Tibial artery (tissue), 4 donors: ENCODE data around the gene TUBAL3.
"Not testable (repeated sequence)": the region's sequence is repeated elsewhere in the genome, so short reads cannot be mapped to it uniquely, and the experiment has no call there.

Experiments
- DNase-seq, 2 donors: peaks; one replicate each; pipeline ENCODE4 v3.0.0-alpha.2; 2019
- H3K27ac ChIP-seq, 2 donors: fragments of 200-600 bp; sonication (generic) in 1 of 2; 1 replicate in 1 of 2; 2 replicates in 1 of 2; pipeline ENCODE4 v1.5.1; 2018 to 2019; ENCODE audit warnings: mild to moderate bottlenecking in 1 of 2
- H3K27me3 ChIP-seq, 2 donors: fragments of 200-600 bp; sonication (generic) in 1 of 2; one replicate each; pipeline versions ENCODE4 v1.5.1 to v1.6.0; 2016 to 2019
- H3K36me3 ChIP-seq, 3 donors: fragments of 200-600 bp; sonication (generic) in 2 of 3; one replicate each; pipeline ENCODE4 v1.5.1; 2016 to 2019; ENCODE audit warnings: mild to moderate bottlenecking in 2 of 3
- H3K4me1 ChIP-seq, 4 donors: fragments of 200-600 bp; sonication (generic) in 2 of 4; 1 replicate in 3 of 4; 2 replicates in 1 of 4; pipeline ENCODE4 v1.5.1; 2016 to 2019
- H3K4me3 ChIP-seq, 2 donors: fragments of 200-600 bp; sonication (generic) in 1 of 2; 1 replicate in 1 of 2; 2 replicates in 1 of 2; pipeline ENCODE4 v1.5.1; 2018 to 2019; ENCODE audit warnings: mild to moderate bottlenecking in 2 of 2
- H3K9me3 ChIP-seq, 3 donors: fragments of 200-600 bp; sonication (generic) in 1 of 3; one replicate each; pipeline ENCODE4 v1.5.1; 2016 to 2019
- intact Hi-C: fragments of 100-400 bp; cut with DNase I; formaldehyde crosslinking; loops from one replicate; pipeline ENCODE4 v1.15.0; 2023; ENCODE audit warnings: low total_unique reads
- TF ChIP-seq, protein P1 (sequence below), 2 experiments: fragments of 200-600 bp in 1 of 2; fragments of 450-650 bp in 1 of 2; IDR thresholded peaks; one replicate each; pipeline ENCODE4 v1.5.1; 2017 to 2019; ENCODE audit warnings: antibody characterized with exemption in 2 of 2, mild to moderate bottlenecking in 1 of 2, moderate library complexity in 1 of 2

TUBAL3 gene

DNA sequence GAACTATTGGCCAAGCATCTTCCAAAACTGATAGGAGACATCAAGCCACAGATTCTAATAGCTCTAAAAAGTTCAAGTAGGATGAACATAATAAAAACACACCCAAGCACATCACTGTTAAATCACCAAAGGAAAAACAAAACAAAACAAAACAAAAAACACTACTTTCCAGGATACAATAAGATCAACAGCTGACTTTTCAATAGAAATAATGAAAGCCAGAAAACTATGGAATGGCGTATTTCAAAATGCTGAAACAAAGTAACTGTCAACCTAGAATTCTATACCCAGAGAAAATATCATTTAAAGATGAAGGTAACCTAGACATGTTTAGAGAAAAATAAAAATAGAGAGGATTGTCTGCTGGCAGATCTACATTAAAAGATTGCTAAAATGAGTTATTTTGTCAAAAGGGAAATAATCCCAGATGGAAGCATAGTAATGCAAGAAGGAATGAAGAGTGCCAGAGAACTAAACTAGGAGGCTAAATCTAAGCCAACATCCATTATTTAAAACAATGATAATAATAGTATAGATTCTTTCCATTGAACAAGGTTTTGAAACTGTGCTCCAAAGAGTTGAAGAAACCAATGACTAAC, 13.9 kb downstream of the TUBAL3 start:
- Histone ChIP-seq H3K4me1 (no peaks in the 10 kb centered on the region), H3K36me3 (no peaks in the 10 kb centered on the region), H3K27me3 (no peaks in the 10 kb centered on the region), H3K9me3 (peaks cover 0 to 23% (median 8%) of the 10 kb centered on the region in 3 donors), H3K4me3 (no peak overlapping the region), H3K27ac (no peak overlapping the region)
- intact Hi-C loops: no loop called here
- TF ChIP-seq, protein P1, sequence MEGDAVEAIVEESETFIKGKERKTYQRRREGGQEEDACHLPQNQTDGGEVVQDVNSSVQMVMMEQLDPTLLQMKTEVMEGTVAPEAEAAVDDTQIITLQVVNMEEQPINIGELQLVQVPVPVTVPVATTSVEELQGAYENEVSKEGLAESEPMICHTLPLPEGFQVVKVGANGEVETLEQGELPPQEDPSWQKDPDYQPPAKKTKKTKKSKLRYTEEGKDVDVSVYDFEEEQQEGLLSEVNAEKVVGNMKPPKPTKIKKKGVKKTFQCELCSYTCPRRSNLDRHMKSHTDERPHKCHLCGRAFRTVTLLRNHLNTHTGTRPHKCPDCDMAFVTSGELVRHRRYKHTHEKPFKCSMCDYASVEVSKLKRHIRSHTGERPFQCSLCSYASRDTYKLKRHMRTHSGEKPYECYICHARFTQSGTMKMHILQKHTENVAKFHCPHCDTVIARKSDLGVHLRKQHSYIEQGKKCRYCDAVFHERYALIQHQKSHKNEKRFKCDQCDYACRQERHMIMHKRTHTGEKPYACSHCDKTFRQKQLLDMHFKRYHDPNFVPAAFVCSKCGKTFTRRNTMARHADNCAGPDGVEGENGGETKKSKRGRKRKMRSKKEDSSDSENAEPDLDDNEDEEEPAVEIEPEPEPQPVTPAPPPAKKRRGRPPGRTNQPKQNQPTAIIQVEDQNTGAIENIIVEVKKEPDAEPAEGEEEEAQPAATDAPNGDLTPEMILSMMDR (IDR thresholded peaks at IDR 0.05): no peak
- DNase-seq: no peak

DNA sequence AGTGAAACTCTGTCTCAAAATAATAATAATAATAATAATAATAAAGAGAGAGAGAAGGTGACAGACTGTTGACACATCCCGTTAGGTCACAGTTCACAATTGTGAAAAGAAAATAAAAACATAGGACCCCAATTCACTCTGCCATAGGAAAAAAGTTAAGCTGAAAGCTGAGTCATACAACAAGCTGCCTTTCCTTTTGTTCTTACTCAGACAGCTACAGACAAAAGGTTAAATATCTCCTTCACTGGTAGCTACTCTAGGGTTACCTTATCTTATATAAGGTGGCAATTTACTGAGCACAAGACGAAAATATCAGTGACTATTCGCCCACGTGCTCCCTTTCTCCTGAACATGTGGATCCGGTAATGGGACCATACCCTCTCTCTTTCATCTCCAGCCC, 17.5 kb downstream of the TUBAL3 start:
- Histone ChIP-seq H3K9me3 (peaks cover 0 to 23% (median 8%) of the 10 kb centered on the region in 3 donors), H3K27me3 (no peaks in the 10 kb centered on the region), H3K4me1 (no peaks in the 10 kb centered on the region), H3K27ac (no peak overlapping the region), H3K4me3 (no peak overlapping the region), H3K36me3 (no peaks in the 10 kb centered on the region)
- no peak for DNase-seq
- intact Hi-C loops: no loop called here
- TF ChIP-seq, protein P1 (IDR thresholded peaks at IDR 0.05): no peak

DNA sequence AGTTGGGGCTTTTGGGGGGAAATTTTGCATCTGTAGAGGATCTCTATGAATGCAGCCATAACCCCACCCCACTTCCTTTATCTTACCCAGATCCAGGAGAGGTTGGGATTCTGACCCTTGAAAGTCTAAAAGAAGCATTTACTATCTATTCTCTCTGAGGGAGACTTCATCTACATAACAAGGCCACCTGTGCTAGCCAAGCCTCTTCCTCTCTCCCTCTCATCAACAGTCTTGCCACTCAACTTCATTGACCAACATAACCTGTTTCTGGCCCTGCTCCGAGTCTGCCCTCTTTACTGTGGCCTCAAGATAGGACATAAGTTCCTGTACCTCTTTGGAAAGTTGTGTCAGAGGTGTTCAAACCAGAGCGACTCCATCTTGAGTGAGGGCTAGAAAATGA, 19.4 kb downstream of the TUBAL3 start:
- intact Hi-C loops: no loop called here
- no peaks in the 10 kb centered on the region for H3K4me1 ChIP-seq
- TF ChIP-seq, protein P1 (IDR thresholded peaks at IDR 0.05): no peak
- H3K36me3 ChIP-seq: no peaks in the 10 kb centered on the region
- no peak overlapping the region for H3K4me3 ChIP-seq
- no peaks in the 10 kb centered on the region for H3K27me3 ChIP-seq
- H3K9me3 ChIP-seq: peaks cover 0 to 9% (median 0%) of the 10 kb centered on the region in 3 donors
- H3K27ac ChIP-seq: no peak overlapping the region
- no peak for DNase-seq

DNA sequence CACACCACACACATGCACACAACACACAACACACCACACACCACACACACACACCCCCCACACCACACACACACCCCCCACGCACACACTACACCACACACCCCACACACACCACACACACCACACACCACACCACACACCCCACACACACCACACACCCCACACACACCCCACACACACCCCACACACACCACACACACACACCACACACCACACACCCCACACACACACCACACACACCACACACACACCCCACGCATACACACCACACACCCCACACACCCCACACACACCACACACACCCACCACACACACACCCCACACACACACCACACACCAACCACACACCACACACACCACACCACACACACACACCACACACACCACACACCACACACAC, 23.4 kb downstream of the TUBAL3 start:
- H3K4me3 ChIP-seq: no peak overlapping the region
- intact Hi-C loops: no loop called here
- no peak for DNase-seq
- H3K36me3 ChIP-seq: no peaks in the 10 kb centered on the region
- no peaks in the 10 kb centered on the region for H3K4me1 ChIP-seq
- no peaks in the 10 kb centered on the region for H3K27me3 ChIP-seq
- H3K27ac ChIP-seq: no peak overlapping the region
- TF ChIP-seq, protein P1 (IDR thresholded peaks at IDR 0.05): no peak
- no peaks in the 10 kb centered on the region for H3K9me3 ChIP-seq

DNA sequence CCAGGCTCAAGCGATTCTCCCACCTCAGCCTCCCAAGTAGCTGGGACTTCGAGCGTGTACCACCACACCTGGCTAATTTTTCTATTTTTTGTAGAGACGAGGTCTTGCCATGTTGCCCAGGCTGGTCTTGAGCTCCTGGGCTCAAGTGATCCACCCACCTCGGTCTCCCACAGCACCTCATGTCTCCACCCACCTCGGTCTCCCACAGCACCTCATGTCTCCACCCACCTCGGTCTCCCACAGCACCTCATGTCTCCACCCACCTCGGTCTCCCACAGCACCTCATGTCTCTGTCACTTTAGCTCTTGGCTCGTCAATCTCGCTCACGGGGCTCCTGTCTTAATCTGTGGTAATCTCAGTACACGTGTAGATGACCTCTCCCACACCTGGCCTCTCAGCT, 24.2 kb downstream of the TUBAL3 start:
- H3K27ac ChIP-seq, intact Hi-C loops: not testable (repeated sequence)

DNA sequence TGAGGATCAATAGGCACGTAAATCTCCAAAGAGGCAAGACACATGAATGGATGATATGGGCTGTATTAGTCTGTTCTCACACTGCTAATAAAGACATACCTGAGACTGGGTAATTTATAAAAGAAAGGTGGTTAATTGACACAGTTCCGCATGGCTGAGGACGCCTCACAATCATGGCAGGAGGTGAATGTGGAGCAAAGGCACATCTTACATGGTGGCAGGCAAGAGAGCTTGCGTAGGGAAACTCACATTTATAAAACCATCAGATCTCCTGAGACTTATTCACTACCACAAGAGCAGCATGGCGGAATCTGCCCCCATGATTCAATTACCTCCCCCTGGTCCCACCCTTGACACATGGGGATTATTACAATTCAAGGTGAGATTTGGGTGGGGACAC, 25.4 kb downstream of the TUBAL3 start:
- H3K9me3 ChIP-seq, H3K4me1 ChIP-seq, H3K27ac ChIP-seq, H3K36me3 ChIP-seq, DNase-seq, H3K4me3 ChIP-seq, H3K27me3 ChIP-seq, intact Hi-C loops: not testable (repeated sequence)

More for the DNA sequence above, 24.2 kb downstream of the TUBAL3 start:
- not testable (repeated sequence) for DNase-seq, H3K27me3 ChIP-seq, H3K36me3 ChIP-seq, H3K4me3 ChIP-seq, H3K4me1 ChIP-seq, H3K9me3 ChIP-seq

DNA sequence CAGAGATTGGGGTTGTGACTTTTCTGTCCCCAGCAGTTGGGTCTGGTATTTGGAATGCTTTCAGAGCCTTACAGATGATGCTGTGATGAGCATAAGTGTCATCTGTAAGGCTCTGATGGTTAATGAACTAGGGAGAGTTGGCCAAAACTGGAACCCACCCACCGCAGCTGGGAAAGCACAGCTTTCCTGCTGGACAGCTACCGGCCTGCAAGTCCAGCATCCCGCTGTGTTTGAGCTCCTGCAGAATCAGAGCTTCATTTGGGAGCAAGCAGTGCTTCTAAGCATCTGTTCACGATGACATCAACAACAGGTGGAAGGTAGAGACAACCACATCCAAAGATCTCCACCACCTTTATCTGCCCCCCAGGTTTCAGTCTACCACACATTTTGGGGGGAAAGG, 28.2 kb downstream of the TUBAL3 start:
- H3K36me3 ChIP-seq: no peaks in the 10 kb centered on the region
- H3K4me3 ChIP-seq: no peak overlapping the region
- H3K4me1 ChIP-seq: no peaks in the 10 kb centered on the region
- H3K9me3 ChIP-seq: no peaks in the 10 kb centered on the region
- TF ChIP-seq, protein P1 (IDR thresholded peaks at IDR 0.05): no peak
- H3K27me3 ChIP-seq: no peaks in the 10 kb centered on the region
- intact Hi-C loops: no loop called here
- H3K27ac ChIP-seq: no peak overlapping the region
- DNase-seq: no peak
